Jurkat, Clone E6-1 (cell line): ENCODE data around the gene GRK5.
A peak's percentile ranks its signal among the peaks of the same experiment; 100 is the strongest.
"Not testable (repeated sequence)": the region's sequence is repeated elsewhere in the genome, so short reads cannot be mapped to it uniquely, and the experiment has no call there.

Experiments used
- DNase-seq: peaks from one replicate; pipeline ENCODE4 v3.0.0-alpha.2; 2011; ENCODE audit warnings: low read depth, low spot score
- H3K4me3 ChIP-seq: 2 replicates; pipeline ENCODE4 v1.5.1; 2011; ENCODE audit warnings: mild to moderate bottlenecking, low read length, control low read depth, moderate library complexity

GRK5 gene

DNA sequence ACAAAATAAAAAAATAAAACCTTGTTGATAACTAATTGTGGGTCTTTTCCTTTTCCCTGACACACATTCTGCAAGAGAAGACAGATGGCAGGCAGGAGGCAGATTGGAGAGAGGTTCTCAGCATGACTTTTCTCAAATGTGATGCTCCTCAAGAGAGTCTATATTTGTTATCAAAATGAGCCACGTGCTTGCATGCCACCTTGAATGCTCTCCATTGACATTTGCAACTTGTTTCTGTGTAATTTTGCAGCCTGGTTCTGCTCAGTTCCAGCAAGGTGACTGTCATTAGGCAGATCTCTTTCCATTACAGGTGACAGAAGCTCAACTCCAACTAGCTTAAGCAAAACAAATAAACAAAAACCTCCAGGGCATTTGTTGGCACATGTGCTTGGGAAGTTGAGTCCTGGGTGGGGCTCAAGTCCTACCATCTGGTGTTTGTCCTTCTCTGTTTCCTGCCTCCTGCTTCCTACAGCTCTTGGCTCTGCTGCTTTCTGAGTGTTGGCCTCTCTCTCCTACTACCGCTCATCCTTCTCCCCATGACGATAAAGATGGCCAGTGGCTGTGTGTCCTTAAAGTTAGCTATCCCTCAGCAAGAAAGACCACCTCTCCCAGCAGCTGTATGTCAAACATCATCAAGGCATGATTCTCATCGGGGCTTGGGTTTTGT lies 56.7 kb downstream of the GRK5 start:
- DNase-seq: no peak
- H3K4me3 ChIP-seq: no peak overlapping the region

DNA sequence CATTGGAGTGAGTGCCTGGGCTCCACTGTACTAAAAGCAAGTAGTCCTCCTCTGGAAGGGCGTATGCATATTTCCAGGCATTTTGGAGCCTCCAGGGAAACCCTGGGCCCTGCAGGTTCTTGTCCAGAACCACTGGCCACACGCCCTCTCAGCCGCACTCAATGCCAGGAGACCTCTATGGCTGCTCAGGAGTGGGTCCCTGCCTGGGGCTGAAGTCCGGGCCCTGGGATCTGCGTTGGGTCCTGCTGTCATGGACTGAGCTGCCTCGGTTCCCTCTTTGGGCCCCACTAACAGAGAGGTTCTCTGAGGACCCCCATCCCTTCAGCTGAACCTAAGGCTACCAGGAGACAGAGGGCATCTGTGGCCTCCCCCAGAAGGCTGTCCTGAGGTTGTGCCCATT lies 58.3 kb downstream of the GRK5 start:
- no peak overlapping the region for H3K4me3 ChIP-seq

DNA sequence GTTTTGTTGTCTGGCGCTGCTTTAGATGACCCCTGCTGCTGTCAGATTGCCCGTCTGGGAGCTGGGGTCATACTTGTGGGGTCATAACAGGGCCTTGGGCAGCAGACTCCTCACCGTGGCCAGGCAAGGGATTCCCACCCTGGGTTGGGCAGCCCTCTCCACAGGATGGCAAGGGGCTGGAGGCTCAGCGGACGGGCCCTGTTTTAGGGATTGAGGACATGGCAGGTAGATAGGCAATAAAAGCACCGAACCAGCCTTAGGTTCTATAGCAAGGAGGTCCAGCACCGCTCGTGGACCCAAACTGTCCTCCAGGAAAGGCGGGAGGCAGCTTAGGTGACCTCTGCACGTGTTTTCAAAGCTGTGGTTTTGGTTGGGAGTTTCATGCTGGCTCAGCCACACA lies 60.0 kb downstream of the GRK5 start:
- no peak for DNase-seq

More for the DNA sequence above, 58.3 kb downstream of the GRK5 start:
- no peak for DNase-seq

DNA sequence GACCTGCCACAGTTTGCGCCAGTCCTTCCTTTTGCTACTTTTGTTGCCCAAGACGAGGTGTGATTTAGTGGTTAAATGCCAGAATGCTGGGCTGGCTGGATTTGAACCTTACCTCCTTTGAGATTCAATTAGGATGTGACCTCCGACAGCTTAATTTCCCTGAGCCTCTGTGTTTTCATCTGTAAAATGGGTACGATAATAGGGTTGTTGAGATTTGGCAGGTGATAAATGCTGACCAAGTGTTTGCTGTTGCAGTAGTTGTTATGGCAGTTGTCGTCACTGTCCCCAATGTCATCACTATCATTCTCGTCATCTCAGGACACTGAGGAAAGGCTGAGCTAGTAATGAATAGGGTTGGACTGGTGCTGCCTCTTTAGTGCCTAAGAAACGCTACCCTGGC lies 61.1 kb downstream of the GRK5 start:
- DNase-seq: no peak
- H3K4me3 ChIP-seq: no peak overlapping the region

More for the DNA sequence above, 60.0 kb downstream of the GRK5 start:
- H3K4me3 ChIP-seq: no peak overlapping the region

DNA sequence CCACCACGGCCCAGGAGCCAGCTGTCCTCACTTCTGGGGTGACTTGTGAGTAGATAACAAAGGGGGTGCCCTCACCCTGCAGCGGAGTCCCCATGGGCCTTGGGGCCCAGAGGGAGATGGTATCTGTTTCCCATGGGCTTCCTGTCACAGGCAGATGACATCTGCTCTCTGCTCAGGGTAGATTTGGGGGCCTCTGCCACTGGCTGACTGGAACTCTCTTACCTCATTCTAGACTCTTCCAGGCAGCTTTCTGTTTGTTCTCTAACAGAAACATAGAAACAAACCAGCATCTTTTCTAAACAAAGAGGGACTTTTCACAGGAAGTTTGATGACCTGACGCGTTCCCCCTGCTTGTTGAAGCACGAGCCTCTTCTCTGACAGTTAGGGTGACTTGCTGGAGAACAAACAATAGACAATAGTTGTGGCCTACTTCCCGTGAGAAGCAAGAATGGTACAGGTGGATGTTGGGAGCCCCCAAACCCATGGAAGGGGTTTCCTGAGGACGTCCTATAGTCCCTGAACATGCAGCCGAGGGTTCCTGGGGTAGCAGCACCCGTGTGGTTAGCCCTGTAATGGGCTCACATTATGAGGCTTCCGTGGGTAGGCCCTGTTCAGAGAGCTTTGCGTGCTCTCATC lies 61.6 kb downstream of the GRK5 start:
- peak; percentile 62 for DNase-seq
- H3K4me3 ChIP-seq: no peak overlapping the region

DNA sequence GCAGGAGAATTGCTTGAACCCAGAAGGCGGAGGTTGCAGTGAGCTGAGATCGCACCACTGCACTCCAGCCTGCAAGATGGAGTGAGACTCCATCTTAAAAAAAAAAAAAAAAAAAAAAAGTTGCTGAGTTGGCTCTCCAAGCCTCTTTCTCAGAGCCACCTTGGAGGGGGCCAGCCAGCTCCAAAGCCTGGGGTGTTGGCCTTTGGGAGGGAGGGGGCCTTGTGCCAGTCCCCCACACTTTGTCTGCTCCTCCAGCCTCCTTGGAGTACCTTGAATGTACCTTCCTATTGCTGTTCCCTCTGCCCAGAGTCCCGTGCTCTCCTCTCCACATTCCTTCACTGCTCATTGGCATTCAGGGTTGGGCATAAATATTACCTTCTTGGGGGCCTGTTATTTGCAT lies 62.4 kb downstream of the GRK5 start:
- no peak overlapping the region for H3K4me3 ChIP-seq
- no peak for DNase-seq

DNA sequence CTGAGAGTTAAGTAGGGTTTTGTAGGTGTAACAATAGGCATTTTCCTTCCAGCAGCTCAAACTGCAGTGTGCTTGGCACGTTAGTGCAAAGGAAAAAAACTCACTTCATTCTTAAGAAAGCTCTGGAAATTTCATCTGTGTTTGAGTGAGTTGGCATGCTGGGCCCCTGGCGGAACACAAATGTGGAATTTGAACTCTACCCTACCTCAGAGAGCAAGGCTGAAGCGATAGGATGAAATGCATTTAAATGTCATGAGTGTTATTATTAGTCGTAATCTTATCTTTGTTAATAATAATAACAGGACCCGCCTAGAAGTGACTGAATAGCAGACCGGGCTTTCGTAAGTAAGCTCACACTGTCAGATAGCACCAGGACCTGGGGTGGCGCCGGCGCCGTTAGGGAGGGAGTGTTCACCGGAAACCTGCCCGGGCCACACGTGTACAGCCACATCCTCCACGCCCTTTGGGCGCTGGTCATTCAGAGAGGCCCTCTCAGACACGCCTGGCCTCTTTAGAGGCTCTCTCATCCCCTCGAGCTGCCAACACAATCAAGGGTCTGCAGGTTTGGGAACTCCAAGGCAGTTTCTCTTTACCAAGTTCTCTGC lies 63.5 kb downstream of the GRK5 start:
- H3K4me3 ChIP-seq: no peak overlapping the region
- DNase-seq: no peak

DNA sequence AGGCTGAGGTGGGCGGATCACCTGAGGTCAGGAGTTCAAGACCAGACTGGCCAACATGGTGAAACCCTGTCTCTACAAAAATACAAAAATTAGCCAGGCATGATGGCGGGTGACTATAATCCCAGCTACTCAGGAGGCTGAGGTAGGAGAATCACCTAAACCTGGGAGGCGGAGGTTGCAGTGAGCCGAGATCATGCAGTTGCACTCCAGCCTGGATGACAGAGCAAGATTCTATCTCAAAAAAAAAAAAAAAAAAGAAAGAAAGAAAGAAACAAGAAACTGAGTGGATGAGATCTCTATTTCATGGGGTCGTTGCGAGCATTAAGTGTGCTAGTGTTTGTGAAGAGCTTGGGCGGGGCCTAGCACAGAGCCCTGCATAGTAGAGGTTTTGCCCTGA lies 65.0 kb downstream of the GRK5 start:
- not testable (repeated sequence) for H3K4me3 ChIP-seq, DNase-seq

DNA sequence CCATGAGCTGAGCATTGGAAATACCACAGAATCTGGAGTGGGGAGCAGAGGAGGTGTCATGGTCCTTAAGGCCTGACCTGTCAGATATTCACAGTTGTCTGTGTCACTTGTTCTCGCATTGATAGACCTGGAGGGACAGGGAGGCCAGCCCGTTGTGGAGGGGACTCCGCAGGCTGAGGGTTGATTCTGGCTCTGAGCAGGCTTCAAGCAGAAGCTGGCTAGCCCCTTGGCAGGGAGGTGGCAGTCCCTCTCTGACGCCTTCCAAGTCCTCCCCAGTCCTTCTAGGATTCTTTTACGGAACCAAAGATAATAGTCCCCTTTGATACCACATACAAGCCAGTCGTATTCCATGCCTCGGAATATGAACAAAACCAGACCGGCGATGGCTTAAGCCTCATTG lies 65.4 kb downstream of the GRK5 start:
- H3K4me3 ChIP-seq: no peak overlapping the region
- no peak for DNase-seq

DNA sequence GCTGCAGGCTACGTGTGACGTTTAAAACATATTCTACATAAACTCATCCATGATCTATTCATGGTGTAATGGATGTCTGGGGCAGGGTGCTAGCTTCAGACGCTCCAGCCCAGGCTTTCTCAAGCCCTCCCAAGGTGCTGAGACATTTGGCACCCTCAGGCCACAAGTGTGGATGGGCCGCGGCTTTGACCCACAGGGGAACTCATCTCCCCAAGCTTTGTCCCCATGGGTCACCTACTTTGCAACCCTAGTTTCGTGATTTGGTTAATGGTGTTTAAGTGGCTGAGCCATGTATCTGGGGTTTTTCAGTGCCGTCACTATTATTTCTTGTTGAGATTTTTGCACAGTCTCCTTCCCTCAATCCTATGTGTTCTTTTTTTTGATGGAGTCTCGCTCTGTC lies 66.0 kb downstream of the GRK5 start:
- no peak overlapping the region for H3K4me3 ChIP-seq
- no peak for DNase-seq

DNA sequence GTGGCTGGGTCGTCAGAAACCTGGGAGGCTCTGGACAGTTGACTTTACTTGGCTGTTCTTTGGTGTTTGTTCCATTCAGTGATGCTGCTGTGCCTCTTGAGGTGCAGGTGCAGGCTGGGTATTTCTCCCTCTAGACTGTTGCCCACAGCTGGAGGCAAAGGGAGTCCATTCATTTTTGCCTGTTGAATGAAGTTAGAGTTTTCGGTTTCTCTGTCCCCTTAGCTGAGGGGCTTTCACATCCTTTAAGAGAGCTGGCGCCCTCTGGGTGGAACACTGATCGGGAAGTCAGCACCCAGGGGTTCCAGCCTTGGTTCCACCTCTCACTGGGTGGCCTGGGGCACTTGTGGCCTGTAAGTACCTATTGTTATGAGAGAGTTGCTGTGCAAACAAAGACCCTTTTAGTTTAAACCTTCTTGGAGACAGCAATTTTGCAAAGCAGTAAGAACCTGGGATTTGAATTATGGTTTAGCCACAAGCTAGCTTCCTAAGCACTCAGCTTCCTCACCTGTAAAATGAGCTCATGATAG lies 67.2 kb downstream of the GRK5 start:
- no peak overlapping the region for H3K4me3 ChIP-seq
- DNase-seq: no peak

DNA sequence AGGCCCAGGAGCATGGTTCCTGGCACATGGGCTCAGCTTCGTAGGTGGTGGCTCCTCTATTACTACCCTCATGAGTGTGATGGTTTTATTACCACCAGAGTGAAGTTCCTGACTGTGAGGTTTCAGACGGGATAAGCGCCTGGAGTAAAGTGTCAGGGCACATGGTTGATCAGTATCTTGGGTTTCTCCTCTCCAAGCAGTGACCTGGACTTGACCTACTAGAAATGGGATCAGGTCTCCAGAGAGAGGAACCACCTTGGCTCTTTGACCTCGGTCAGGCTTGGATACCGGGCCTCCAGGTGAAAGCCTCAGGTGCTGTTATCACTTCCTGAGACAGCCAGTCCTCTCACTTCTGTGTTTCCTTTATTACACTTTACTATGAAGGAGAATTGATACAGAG lies 67.7 kb downstream of the GRK5 start:
- no peak overlapping the region for H3K4me3 ChIP-seq
- DNase-seq: no peak

DNA sequence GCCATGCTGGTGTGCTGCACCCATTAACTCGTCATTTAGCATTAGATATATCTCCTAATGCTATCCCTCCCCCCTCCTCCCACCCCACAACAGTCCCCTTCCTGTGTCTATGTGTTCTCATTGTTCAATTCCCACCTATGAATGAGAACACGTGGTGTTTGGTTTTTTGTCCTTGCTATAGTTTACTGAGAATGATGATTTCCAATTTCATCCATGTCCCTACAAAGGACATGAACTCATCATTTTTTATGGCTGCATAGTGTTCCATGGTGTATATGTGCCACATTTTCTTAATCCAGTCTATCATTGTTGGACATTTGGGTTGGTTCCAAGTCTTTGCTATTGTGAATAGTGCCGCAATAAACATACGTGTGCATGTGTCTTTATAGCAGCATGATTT lies 68.8 kb downstream of the GRK5 start:
- DNase-seq, H3K4me3 ChIP-seq: not testable (repeated sequence)

DNA sequence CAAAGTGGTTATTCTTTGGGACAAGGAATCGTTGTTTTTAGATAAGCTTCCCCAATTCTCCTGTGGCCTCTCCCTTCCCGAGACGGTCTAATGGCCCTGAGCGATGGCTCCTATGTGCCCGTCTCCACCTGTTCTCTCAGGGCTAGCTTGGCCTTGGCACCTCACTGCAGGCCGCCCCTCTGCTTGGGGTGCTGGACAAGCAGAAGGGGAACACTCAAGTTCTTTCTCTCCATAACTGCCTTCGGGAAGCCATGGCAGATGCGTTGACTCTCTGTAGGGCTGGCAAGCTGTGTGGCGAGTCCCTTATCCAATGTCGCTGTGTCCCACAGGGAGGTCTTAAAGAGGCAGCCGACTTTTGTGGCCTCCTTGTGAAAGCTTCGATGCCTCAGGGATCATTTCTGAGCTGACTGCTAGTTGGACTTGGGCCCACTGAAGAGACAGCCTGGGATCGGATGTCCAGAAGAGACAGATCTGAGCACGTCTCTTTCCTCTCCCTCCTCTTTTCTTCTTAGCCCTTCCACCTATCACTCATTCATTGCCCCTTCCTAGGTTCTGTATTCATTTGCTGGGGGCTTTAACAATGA lies 70.8 kb downstream of the GRK5 start:
- no peak for DNase-seq
- no peak overlapping the region for H3K4me3 ChIP-seq

DNA sequence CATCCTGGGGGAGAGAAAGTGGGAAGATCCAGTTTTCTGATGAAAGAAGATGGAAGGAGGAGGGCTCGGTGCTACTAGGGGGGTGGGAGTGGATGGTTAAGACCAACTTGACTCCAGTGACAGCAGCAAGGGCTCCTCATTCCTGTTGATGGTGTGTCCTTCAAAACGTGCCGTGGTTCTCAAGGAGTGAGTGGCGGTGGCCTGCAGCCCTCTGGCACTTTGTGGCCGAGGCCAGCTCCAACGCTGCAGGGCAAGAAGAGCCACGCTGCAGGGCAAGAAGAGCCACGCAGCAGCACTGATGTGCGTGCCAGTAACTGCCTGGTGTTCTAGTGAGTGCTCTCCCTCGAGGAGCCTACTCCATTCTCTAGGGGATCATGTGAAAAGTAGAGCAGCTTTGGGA lies 72.1 kb downstream of the GRK5 start:
- no peak for DNase-seq
- H3K4me3 ChIP-seq: no peak overlapping the region

DNA sequence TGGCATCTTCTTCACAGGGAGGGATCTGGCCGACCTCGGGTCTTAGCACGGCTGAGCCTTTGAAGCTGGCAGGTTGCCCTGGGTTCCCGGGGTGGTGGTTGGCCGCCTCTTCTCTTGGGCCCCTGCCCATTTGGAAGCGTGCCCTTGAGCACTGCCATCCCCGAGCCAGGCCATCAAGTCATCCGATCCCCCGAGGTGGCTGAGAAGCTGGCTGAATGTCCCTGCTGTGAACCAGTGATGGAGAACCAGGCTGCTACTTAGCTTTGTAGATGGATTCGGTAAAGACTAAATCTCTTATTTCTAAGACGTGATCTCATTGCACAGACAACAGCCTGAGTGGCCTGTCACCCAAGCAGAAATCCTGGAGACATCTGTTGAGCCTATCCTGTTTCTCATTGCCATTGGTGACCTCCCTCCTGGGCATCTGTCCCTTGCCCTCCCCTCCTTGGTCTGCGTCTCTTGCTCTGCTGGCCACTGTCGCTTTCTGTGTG lies 74.3 kb downstream of the GRK5 start:
- H3K4me3 ChIP-seq: no peak overlapping the region

DNA sequence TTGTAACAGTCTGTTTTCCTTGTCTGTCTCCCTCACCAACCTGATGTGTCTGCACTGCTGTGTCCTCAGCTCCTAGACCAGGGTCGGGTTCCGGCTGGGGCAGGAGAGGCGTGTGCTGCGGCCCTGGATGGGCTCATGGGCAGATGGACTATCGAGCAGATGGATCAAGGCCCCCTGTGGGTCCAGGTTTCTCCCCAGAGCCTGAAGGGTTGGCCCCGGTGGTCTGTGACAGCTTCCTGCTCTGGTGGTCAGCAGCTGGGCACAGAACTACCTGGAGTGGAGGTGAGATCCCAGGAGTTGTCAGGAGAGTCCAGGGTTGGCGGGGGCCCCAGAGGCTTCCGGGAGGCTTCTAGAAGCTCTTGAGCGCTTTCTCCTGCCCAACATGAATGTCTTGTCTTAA lies 75.1 kb downstream of the GRK5 start:
- DNase-seq: no peak

More for the DNA sequence above, 74.3 kb downstream of the GRK5 start:
- no peak for DNase-seq

DNA sequence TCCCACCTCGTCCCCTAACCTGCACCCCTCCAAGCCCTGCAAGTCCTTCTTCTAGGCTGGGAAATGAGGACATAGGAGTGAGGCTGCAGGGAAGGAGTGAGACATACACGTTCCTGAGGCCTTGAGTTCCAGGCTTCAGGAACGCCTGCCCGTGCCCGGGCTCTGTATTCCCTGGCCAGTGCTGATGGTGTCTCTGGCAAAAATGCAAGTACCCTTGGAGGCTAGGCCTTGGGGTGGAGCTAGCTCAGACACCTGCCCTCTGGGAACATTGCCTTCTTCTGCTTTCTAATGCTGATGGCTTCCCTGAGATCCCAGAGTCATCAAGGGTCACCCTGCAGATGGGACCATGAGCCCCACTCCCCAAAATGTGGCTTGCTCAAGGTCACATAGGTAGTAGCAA lies 76.0 kb downstream of the GRK5 start:
- no peak for DNase-seq

More for the DNA sequence above, 75.1 kb downstream of the GRK5 start:
- no peak overlapping the region for H3K4me3 ChIP-seq

DNA sequence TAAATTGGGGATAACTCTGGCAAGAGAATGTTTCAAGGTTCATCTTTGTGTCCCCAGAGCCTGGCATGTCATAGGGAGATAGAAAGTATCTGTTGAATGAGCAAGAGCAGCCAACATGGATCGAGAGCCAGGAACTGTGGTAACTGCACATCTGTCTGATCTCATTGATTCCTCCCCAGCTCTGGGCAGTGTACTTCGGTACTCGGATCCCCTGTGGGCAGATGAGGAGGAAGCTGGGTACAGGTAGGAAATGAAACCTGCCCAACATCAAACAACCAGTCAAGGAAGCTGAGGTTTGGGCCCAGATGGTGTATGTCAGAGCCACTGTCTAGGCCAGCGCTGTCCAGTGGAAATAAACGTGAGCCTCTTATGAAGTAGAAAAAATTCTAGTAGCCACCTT lies 76.4 kb downstream of the GRK5 start:
- H3K4me3 ChIP-seq: no peak overlapping the region
- DNase-seq: peak; percentile 51

More for the DNA sequence above, 76.0 kb downstream of the GRK5 start:
- H3K4me3 ChIP-seq: no peak overlapping the region

DNA sequence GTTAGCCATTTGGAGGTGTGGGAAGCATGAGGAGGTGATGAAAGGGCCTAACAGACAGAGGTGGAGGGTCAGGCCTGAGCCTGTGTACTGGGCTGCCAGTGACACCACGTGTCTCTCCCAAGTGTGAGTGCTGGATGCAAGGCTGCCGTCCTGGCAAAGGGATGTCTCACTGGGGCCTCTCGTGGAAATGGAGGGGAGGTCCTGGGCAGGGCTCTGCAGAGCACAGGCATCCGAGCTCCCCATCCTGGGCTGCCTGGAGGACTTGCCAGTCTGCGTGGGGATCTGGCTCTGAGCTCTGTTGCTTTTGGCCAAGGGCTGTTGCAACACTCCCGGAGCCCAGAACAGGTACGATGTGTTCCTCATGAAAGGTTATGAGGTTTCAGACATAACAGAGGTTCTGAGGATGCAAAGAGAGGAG lies 77.3 kb downstream of the GRK5 start:
- DNase-seq: no peak
- H3K4me3 ChIP-seq: no peak overlapping the region
